Activated B cell treated with CpG ODN at 0.5 μM for 24 hours (primary cell): ENCODE results near the gene KCND3. TPM values are rescaled to one million over a fixed set of nuclear protein-coding genes. Genes with fewer than 3 reads are reported as not detected.

Experiments
- ATAC-seq: fragments of 200-7000 bp; cut with Tn5 transposase; one replicate; pipeline ENCODE4 v1.10.0; 2021; ENCODE audit warnings: low read depth, mild to moderate bottlenecking, moderate library complexity
- CTCF ChIA-PET: fragments of 350-600 bp; sonication (Branson Sonifier 250); formaldehyde crosslinking; loops from one replicate; lab custom pipeline; 2021; ENCODE audit warnings: antibody characterized with exemption; lab: Charles Lee
- POLR2A ChIA-PET: fragments of 350-600 bp; sonication (Branson Sonifier 250); formaldehyde crosslinking; loops from one replicate; lab custom pipeline; 2021; ENCODE audit warnings: antibody characterized with exemption; lab: Charles Lee
- DNase-seq: peaks from one replicate; pipeline ENCODE4 v3.0.0; 2022
- H3K27ac Mint-ChIP-seq: one replicate; pipeline ENCODE4 v1.8.0; 2020; ENCODE audit warnings: mixed read lengths
- H3K27me3 Mint-ChIP-seq: one replicate; pipeline ENCODE4 v1.8.0; 2021; ENCODE audit warnings: mixed read lengths
- H3K36me3 Mint-ChIP-seq: one replicate; pipeline ENCODE4 v1.8.0; 2021; ENCODE audit warnings: low read depth, mixed read lengths
- H3K4me1 Mint-ChIP-seq: one replicate; pipeline ENCODE4 v1.8.0; 2021; ENCODE audit warnings: mixed read lengths
- H3K4me3 Mint-ChIP-seq: one replicate; pipeline ENCODE4 v1.8.0; 2020; ENCODE audit warnings: mild to moderate bottlenecking, mixed read lengths
- H3K9me3 Mint-ChIP-seq: one replicate; pipeline ENCODE4 v1.8.0; 2020; ENCODE audit warnings: mixed read lengths
- CTCF ChIP-seq: fragments of 200-600 bp; IDR thresholded peaks from one replicate; pipeline ENCODE4 v1.8.0; 2022; ENCODE audit warnings: antibody characterized with exemption, mild to moderate bottlenecking
- intact Hi-C: fragments of 100-400 bp; cut with micrococcal nuclease; formaldehyde crosslinking; loops from one replicate; pipeline ENCODE4 v1.15.1; 2024
- total RNA-seq: library from RNA; stranded (reverse); gene quantifications from 2 replicates; pipeline ENCODE4 v1.2.3, GENCODE V29; 2022

The KCND3 gene
- total RNA-seq, 1 donor from 2014 or later = 0.04 TPM

DNA sequence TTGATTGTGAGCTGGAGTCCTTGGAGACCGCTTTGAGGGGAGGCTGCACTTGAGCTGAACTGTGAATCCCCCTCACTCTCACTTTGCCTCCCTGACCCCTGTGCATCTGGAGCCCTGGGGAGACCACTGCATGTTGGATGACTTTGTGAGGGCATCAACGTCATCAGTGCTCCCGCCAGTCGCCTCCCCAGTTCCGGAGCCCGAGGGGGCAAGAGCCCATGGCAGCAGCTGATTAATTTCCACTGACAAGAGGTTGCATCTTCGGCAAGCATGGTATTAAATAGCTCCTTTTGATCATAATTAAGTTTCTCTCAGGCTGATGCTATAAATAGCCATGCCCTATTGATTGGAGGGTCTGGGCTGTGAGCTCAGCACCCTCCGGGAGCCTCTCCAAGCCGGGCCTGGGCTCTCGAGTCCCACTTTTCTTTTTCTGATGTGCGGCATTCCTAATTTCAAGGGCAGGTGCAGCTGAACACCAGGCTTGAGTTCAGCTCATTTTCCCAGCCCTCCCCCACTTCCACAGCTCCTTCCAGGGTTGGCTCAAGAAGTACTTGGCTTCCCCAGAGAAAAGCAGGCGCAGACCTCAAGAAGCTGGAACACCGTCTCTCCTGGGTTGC is 33.2 kb downstream of the KCND3 start:
- Mint-ChIP-seq H3K4me1 (no peaks in the 10 kb centered on the region), H3K27me3 (peaks cover 29% of the 10 kb centered on the region), H3K4me3 (no peak overlapping the region), H3K27ac (no peak overlapping the region), H3K36me3 (no peaks in the 10 kb centered on the region), H3K9me3 (no peaks in the 10 kb centered on the region)
- ATAC-seq (no peak), DNase-seq (no peak)
- TF ChIP-seq CTCF = no peak
- POLR2A ChIA-PET = no interaction called here
- intact Hi-C loops = no loop called here
- CTCF ChIA-PET = no interaction called here

GRCh38 chr1:111955755-111956154 is 33.7 kb downstream of the KCND3 start:
- DNase-seq (no peak), ATAC-seq (no peak)
- TF ChIP-seq CTCF = no peak
- intact Hi-C loops = no loop called here
- ChIA-PET CTCF (no interaction called here), POLR2A (no interaction called here)
- Mint-ChIP-seq H3K27me3 (peaks cover 27% of the 10 kb centered on the region), H3K4me3 (no peak overlapping the region), H3K36me3 (no peaks in the 10 kb centered on the region), H3K27ac (no peak overlapping the region), H3K4me1 (no peaks in the 10 kb centered on the region), H3K9me3 (no peaks in the 10 kb centered on the region)

- TF ChIP-seq CTCF = no peak
- H3K4me1 Mint-ChIP-seq = no peaks in the 10 kb centered on the region
- no peak overlapping the region for H3K4me3 Mint-ChIP-seq
- peaks cover 29% of the 10 kb centered on the region for H3K27me3 Mint-ChIP-seq
- H3K9me3 Mint-ChIP-seq = no peaks in the 10 kb centered on the region
- H3K27ac Mint-ChIP-seq = no peak overlapping the region
- CTCF ChIA-PET = no interaction called here
- DNase-seq (no peak), ATAC-seq (no peak)
- no peaks in the 10 kb centered on the region for H3K36me3 Mint-ChIP-seq
- intact Hi-C loops = no loop called here
- POLR2A ChIA-PET = no interaction called here
Observed at GRCh38 chr1:111953797-111954196, 35.7 kb downstream of the KCND3 start.

DNA sequence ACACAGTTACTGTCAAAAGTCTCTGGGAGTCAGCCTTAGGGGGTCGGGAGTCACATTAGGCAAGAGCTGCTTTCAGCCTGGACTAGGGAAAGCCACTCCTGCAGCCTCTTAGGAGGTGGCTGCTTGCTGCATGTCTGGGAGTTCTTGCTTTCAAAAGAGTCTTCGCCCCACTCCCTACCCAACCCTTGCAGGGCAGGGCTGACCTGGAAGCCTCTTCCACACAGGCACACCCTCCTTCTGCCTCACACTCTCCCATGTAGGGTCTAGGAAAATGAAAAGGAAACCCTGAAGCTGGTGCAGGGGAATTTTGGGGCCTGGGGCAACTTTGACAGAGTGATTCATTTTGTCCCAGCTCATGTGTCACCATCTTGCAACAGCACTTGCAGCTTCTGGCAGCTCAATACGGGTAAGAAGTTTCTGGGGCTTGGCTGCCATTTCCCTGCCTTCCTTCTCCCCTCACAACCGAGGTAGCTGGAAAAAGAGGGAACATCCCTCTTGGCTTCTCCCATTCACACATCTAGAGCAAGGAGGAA is 37.3 kb downstream of the KCND3 start:
- ChIA-PET CTCF (no interaction called here), POLR2A (no interaction called here)
- H3K27me3 Mint-ChIP-seq = peaks cover 34% of the 10 kb centered on the region
- no peaks in the 10 kb centered on the region for H3K4me1 Mint-ChIP-seq
- H3K36me3 Mint-ChIP-seq = no peaks in the 10 kb centered on the region
- no peak overlapping the region for H3K27ac Mint-ChIP-seq
- no peak for DNase-seq
- H3K4me3 Mint-ChIP-seq = no peak overlapping the region
- intact Hi-C loops = no loop called here
- no peak for TF ChIP-seq CTCF
- no peaks in the 10 kb centered on the region for H3K9me3 Mint-ChIP-seq
- no peak for ATAC-seq

GRCh38 chr1:111948209-111949171 is 41.0 kb downstream of the KCND3 start:
- H3K9me3 Mint-ChIP-seq = no peaks in the 10 kb centered on the region
- TF ChIP-seq CTCF = no peak
- H3K27me3 Mint-ChIP-seq = peaks cover 27% of the 10 kb centered on the region
- POLR2A ChIA-PET = no interaction called here
- DNase-seq (no peak), ATAC-seq (no peak)
- CTCF ChIA-PET = no interaction called here
- no peaks in the 10 kb centered on the region for H3K36me3 Mint-ChIP-seq
- no peak overlapping the region for H3K27ac Mint-ChIP-seq
- intact Hi-C loops = no loop called here
- no peaks in the 10 kb centered on the region for H3K4me1 Mint-ChIP-seq
- no peak overlapping the region for H3K4me3 Mint-ChIP-seq
